B cell (primary cell): ENCODE data around the gene TMEM213. TPM values are rescaled to one million over a fixed set of nuclear protein-coding genes. Genes with fewer than 3 reads are reported as not detected.

Experiments
- ATAC-seq: fragments of 200-7000 bp; cut with Tn5 transposase; one replicate; pipeline ENCODE4 v1.10.0; 2021; ENCODE audit warnings: low read depth, mild to moderate bottlenecking, moderate number of reproducible peaks, moderate library complexity
- CTCF ChIA-PET: fragments of 350-600 bp; sonication (Branson Sonifier 250); formaldehyde crosslinking; loops from one replicate; lab custom pipeline; 2021; ENCODE audit warnings: antibody characterized with exemption, inconsistent platforms; lab: Charles Lee
- POLR2A ChIA-PET: fragments of 350-600 bp; sonication (Branson Sonifier 250); formaldehyde crosslinking; loops from one replicate; lab custom pipeline; 2021; ENCODE audit warnings: antibody characterized with exemption; lab: Charles Lee
- DNase-seq: peaks from one replicate; pipeline ENCODE4 v3.0.0; 2013
- H2AFZ ChIP-seq: 2 replicates; pipeline ENCODE4 v1.6.1; 2012; ENCODE audit warnings: mild to moderate bottlenecking, low read depth, low read length; ENCODE audit not compliant: insufficient read depth, poor library complexity, severe bottlenecking
- H3K27ac ChIP-seq, 2 donors: 1 replicate in 1 of 2; 2 replicates in 1 of 2; pipeline ENCODE4 v1.5.1; 2012 to 2013; ENCODE audit warnings: low read length in 2 of 2, mild to moderate bottlenecking in 2 of 2, moderate library complexity in 1 of 2
- H3K27me3 ChIP-seq, 4 experiments: fragments of 200-600 bp in 1 of 4; sonication (generic) in 1 of 4; replicated peaks in 1 of 4; 1 replicate in 2 of 4; 2 replicates in 2 of 4; pipeline versions ENCODE4 v1.6.1 to v1.7.0; 2013 to 2016; ENCODE audit warnings: low read length in 3 of 4, mild to moderate bottlenecking in 2 of 4, mixed read lengths in 1 of 4, moderate library complexity in 1 of 4; ENCODE audit not compliant: insufficient read depth in 4 of 4, control insufficient read depth in 3 of 4; ENCODE audit errors: control extremely low read depth in 1 of 4
- H3K36me3 ChIP-seq, 2 experiments: replicated peaks in 1 of 2; 1 replicate in 1 of 2; 2 replicates in 1 of 2; pipeline versions ENCODE4 v1.6.1 to v1.7.1; 2013; ENCODE audit warnings: low read length in 1 of 2; ENCODE audit not compliant: insufficient read depth in 2 of 2, control insufficient read depth in 1 of 2; ENCODE audit errors: control extremely low read depth in 1 of 2, extremely low read depth in 1 of 2
- H3K4me1 ChIP-seq, 2 donors: fragments of 200-600 bp in 1 of 2; sonication (generic) in 1 of 2; 1 replicate in 1 of 2; 2 replicates in 1 of 2; pipeline versions ENCODE4 v1.5.1 to v1.6.1; 2013 to 2017; ENCODE audit warnings: low read length in 2 of 2; ENCODE audit not compliant: control insufficient read depth in 2 of 2, insufficient read depth in 2 of 2
- H3K4me2 ChIP-seq: replicated peaks from 2 replicates; pipeline ENCODE3; 2012; ENCODE audit warnings: mild to moderate bottlenecking, low read depth, low read length; ENCODE audit not compliant: poor library complexity, severe bottlenecking
- H3K4me3 ChIP-seq, 5 experiments: fragments of 200-600 bp in 1 of 5; sonication (generic) in 1 of 5; 1 replicate in 3 of 5; 2 replicates in 2 of 5; pipeline versions ENCODE4 v1.5.1 to v1.7.0; 2011 to 2016; ENCODE audit warnings: low read length in 4 of 5, mild to moderate bottlenecking in 4 of 5, low read depth in 2 of 5, control low read depth in 1 of 5, moderate library complexity in 1 of 5; ENCODE audit not compliant: insufficient read depth in 1 of 5; ENCODE audit errors: control extremely low read depth in 1 of 5, extremely low read depth in 1 of 5
- H3K79me2 ChIP-seq: fragments of 200-600 bp; sonication (generic); one replicate; pipeline ENCODE4 v1.6.0; 2016; ENCODE audit warnings: low read length; ENCODE audit not compliant: control insufficient read depth, insufficient read depth
- H3K9ac ChIP-seq: fragments of 200-600 bp; sonication (generic); 2 replicates; pipeline ENCODE4 v1.6.1; 2017; ENCODE audit warnings: mild to moderate bottlenecking, low read length, moderate library complexity
- H3K9me3 ChIP-seq, 3 donors: one replicate each; pipeline versions ENCODE4 v1.6.1 to v1.7.1; 2013; ENCODE audit warnings: low read length in 2 of 3; ENCODE audit not compliant: control insufficient read depth in 2 of 3, insufficient read depth in 1 of 3; ENCODE audit errors: control extremely low read depth in 1 of 3
- H4K20me1 ChIP-seq: 2 replicates; pipeline ENCODE4 v1.6.0; 2012; ENCODE audit warnings: mild to moderate bottlenecking, low read length; ENCODE audit not compliant: insufficient read depth, control insufficient read depth, poor library complexity, severe bottlenecking
- H3K27ac Mint-ChIP-seq: one replicate; pipeline ENCODE4 v1.8.0; 2021; ENCODE audit warnings: mixed read lengths
- H3K27me3 Mint-ChIP-seq: one replicate; pipeline ENCODE4 v1.8.0; 2021; ENCODE audit warnings: mixed read lengths
- H3K4me1 Mint-ChIP-seq: one replicate; pipeline ENCODE4 v1.8.0; 2021; ENCODE audit warnings: mixed read lengths
- H3K4me3 Mint-ChIP-seq: one replicate; pipeline ENCODE4 v1.8.0; 2021; ENCODE audit warnings: mixed read lengths
- H3K9me3 Mint-ChIP-seq: one replicate; pipeline ENCODE4 v1.8.0; 2022; ENCODE audit warnings: mixed read lengths; ENCODE audit not compliant: insufficient read depth
- CTCF ChIP-seq: fragments of 200-600 bp; IDR thresholded peaks from one replicate; pipeline ENCODE4 v1.8.0; 2022; ENCODE audit warnings: antibody characterized with exemption, mild to moderate bottlenecking
- EZH2 ChIP-seq: IDR thresholded peaks from 2 replicates; pipeline ENCODE4 v1.6.1; 2012; ENCODE audit warnings: borderline replicate concordance, low read depth, mild to moderate bottlenecking, moderate library complexity, low read length; ENCODE audit not compliant: insufficient read depth, poor library complexity, severe bottlenecking
- WGBS: methylation state at CpG from one replicate; pipeline ENCODE4 v1.1.5; 2013; ENCODE audit warnings: missing lambda C conversion rate; ENCODE audit not compliant: insufficient coverage; 5-methylcytosine and 5-hydroxymethylcytosine counted together
- intact Hi-C: fragments of 100-400 bp; cut with micrococcal nuclease; formaldehyde crosslinking; loops from one replicate; pipeline ENCODE4 v1.10.0; 2022
- polyA plus RNA-seq: library from polyadenylated mRNA; depleted of rRNA; stranded (reverse); fragments of >200 nt; gene quantifications from 2 replicates; pipeline ENCODE4 v1.2.3, GENCODE V29; 2012
- total RNA-seq, 2 donors: library from RNA; stranded (reverse); fragments of 120-200 nt in 1 of 2; gene quantifications; 1 replicate in 1 of 2; 2 replicates in 1 of 2; pipeline versions ENCODE4 v1.2.3 to v1.2.4, GENCODE V29; 2013 to 2022

The TMEM213 gene
- total and polyA plus RNA-seq, 2 donors (not counting 1 experiment from before 2014, with no cell fraction given) = not detected

DNA sequence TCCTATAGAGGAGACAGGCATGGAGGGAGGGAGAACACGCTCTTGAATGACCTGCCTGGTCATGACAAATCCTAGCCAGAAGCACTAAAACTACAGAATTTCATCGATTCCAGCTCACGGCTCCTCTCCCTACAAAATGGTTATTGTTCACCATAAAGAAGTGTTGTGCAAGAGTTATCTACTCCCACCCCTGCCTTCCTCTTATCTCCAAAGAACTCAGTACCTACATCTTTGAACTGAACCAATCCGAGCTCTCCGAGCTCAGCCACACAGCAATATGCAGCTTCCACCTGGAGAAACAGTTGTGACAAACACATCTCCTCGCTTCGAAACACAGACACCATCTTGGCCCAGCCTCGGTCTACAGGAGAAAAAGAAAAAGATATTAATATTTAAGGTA is 26.9 kb upstream of the TMEM213 start:
- Histone ChIP-seq H3K9ac (no peak overlapping the region), H4K20me1 (no peaks in the 10 kb centered on the region), H3K4me1 (no peaks in the 10 kb centered on the region), H3K27me3 (no peaks in the 10 kb centered on the region), H3K79me2 (no peaks in the 10 kb centered on the region), H3K36me3 (no peaks in the 10 kb centered on the region), H3K4me2 (no peak overlapping the region), H2AFZ (no peak overlapping the region), H3K4me3 (no peak overlapping the region), H3K9me3 (peaks cover 0 to 2% (median 0%) of the 10 kb centered on the region in 3 donors), H3K27ac (no peak overlapping the region)
- ChIA-PET POLR2A (no interaction called here), CTCF (no interaction called here)
- Mint-ChIP-seq H3K4me3 (no peak overlapping the region), H3K27ac (no peak overlapping the region), H3K9me3 (no peaks in the 10 kb centered on the region), H3K4me1 (no peaks in the 10 kb centered on the region), H3K27me3 (peaks cover 3% of the 10 kb centered on the region)
- ATAC-seq (no peak), DNase-seq (no peak)
- WGBS = 100% methylated on average over 4 of the region's 8 CpGs
- intact Hi-C loops = no loop called here
- TF ChIP-seq EZH2 (no peak), CTCF (no peak)

GRCh38 chr7:138773176-138773575 is 24.6 kb upstream of the TMEM213 start:
- Mint-ChIP-seq H3K27me3 (no peaks in the 10 kb centered on the region), H3K9me3 (no peaks in the 10 kb centered on the region), H3K4me1 (no peaks in the 10 kb centered on the region), H3K27ac (no peak overlapping the region), H3K4me3 (no peak overlapping the region)
- Histone ChIP-seq H2AFZ (no peak overlapping the region), H3K36me3 (no peaks in the 10 kb centered on the region), H3K9me3 (peaks cover 0 to 2% (median 0%) of the 10 kb centered on the region in 3 donors), H3K4me2 (no peak overlapping the region), H3K9ac (no peak overlapping the region), H4K20me1 (no peaks in the 10 kb centered on the region), H3K79me2 (no peaks in the 10 kb centered on the region), H3K27ac (no peak overlapping the region), H3K4me1 (no peaks in the 10 kb centered on the region), H3K27me3 (no peaks in the 10 kb centered on the region), H3K4me3 (no peak overlapping the region)
- no peak for DNase-seq
- intact Hi-C loops = no loop called here
- TF ChIP-seq CTCF (no peak), EZH2 (no peak)
- no peak for ATAC-seq
- CTCF ChIA-PET = interaction anchor here (0.5 kb wide), 1 partner anchor 1118 kb away, joined by 3 read pairs; no protein-coding TSS in a partner anchor
- WGBS = 91% methylated on average over 9 of the region's 9 CpGs
- POLR2A ChIA-PET = no interaction called here
